Measurements from ENCODE around the gene ANO4.

ANO4 gene

DNA sequence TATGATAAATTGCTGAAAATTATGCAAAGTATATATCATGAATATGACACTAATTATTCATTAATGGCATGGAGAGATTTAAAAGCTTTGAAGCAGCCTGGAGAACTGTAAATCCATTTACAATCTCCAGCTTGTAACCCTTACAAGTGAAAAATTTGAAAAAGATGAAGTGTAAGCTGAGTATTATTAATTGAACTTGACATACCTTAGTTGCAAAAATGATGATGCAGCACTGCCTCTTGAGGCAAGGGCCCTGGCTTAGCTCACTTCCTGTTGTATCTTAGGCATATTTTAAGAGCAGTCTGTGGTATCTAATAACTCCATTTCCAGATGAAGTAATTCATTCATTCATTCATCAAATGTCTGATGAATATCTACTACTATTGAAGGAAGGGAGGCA is 158.6 kb downstream of the ANO4 start:
- Histone ChIP-seq H3K9ac (ENCODE audit: low read depth, low read length, poor library complexity) (no peak overlapping the region), H3K4me1 (ENCODE audit: control insufficient read depth in 2 of 2, insufficient read depth in 1 of 2, low read depth in 1 of 2, low read length in 2 of 2) (peaks cover 0 to 9% of the 10 kb centered on the region in 2 donors), H4K91ac (ENCODE audit: low read depth, low read length, poor library complexity) (no peak overlapping the region), H3K4me3 (ENCODE audit: low read length in 2 of 2) (no peak overlapping the region), H2BK5ac (ENCODE audit: low read length) (no peak overlapping the region), H3K36me3 (replicated peaks in 1 of 2; ENCODE audit: control insufficient read depth in 2 of 2, insufficient read depth in 2 of 2, low read length in 2 of 2) (no peaks in the 10 kb centered on the region), H3K9me3 (replicated peaks in 1 of 2; ENCODE audit: control insufficient read depth in 2 of 2, insufficient read depth in 1 of 2, low read depth in 1 of 2, low read length in 2 of 2) (no peaks in the 10 kb centered on the region), H4K8ac (ENCODE audit: low read depth, low read length) (no peak overlapping the region), H3K27me3 (ENCODE audit: control insufficient read depth in 3 of 3, insufficient read depth in 3 of 3, low read depth in 1 of 3, low read length in 3 of 3) (no peaks in the 10 kb centered on the region), H2BK15ac (ENCODE audit: low read length) (no peak overlapping the region), H2BK12ac (ENCODE audit: low read length) (no peak overlapping the region), H2AFZ (ENCODE audit: low read length) (no peak overlapping the region), H3K79me1 (ENCODE audit: low read depth, low read length) (no peaks in the 10 kb centered on the region), H3K4me2 (ENCODE audit: insufficient read depth, low read length, poor library complexity, severe bottlenecking) (no peak overlapping the region), H3K23ac (ENCODE audit: low read depth, low read length, poor library complexity) (no peak overlapping the region), H3K27ac (replicated peaks; ENCODE audit: low read length) (no peak overlapping the region), H3K4ac (ENCODE audit: low read length) (no peak overlapping the region), H2AK5ac (ENCODE audit: low read depth, low read length) (no peak overlapping the region), H3K14ac (ENCODE audit: low read length) (no peak overlapping the region), H2BK120ac (ENCODE audit: low read depth, low read length) (no peak overlapping the region), H3K18ac (ENCODE audit: low read length) (no peak overlapping the region)
- no peak for DNase-seq (ENCODE audit: low spot score)

DNA sequence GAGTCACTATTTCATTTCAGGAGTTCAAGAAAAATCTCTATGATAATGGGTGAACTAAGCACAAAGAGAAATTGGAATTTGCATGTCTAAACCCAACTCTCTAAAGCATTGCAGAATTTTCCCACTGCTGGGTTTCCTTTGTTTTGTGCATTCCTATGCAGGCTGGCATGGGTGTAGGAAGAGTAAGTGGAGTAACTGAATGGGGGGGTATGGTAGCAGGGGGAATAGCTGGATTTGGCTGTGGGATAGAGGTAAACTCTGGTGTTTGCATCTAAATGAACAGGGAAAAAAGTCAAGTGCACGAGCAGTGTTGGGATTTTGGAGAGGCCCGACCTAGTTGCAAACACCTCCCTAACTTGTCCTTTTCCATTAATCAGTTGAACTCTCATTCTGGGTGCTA is 159.1 kb downstream of the ANO4 start:
- peaks cover 0 to 9% of the 10 kb centered on the region in 2 donors for H3K4me1 ChIP-seq (ENCODE audit: control insufficient read depth in 2 of 2, insufficient read depth in 1 of 2, low read depth in 1 of 2, low read length in 2 of 2)
- H3K23ac ChIP-seq (ENCODE audit: low read depth, low read length, poor library complexity): no peak overlapping the region
- H3K9ac ChIP-seq (ENCODE audit: low read depth, low read length, poor library complexity): no peak overlapping the region
- WGBS, 2 donors (ENCODE audit: extremely low coverage in 2 of 2, insufficient read length in 2 of 2, insufficient replicate concordance in 1 of 2): no CpG with 5 or more reads among the region's 2 CpGs
- H2BK12ac ChIP-seq (ENCODE audit: low read length): no peak overlapping the region
- no peak overlapping the region for H2AFZ ChIP-seq (ENCODE audit: low read length)
- H3K36me3 ChIP-seq (replicated peaks in 1 of 2; ENCODE audit: control insufficient read depth in 2 of 2, insufficient read depth in 2 of 2, low read length in 2 of 2): no peaks in the 10 kb centered on the region
- no peak overlapping the region for H3K18ac ChIP-seq (ENCODE audit: low read length)
- H3K4me3 ChIP-seq (ENCODE audit: low read length in 2 of 2): no peak overlapping the region
- no peak overlapping the region for H3K27ac ChIP-seq (replicated peaks; ENCODE audit: low read length)
- H2BK5ac ChIP-seq (ENCODE audit: low read length): no peak overlapping the region
- no peak overlapping the region for H3K14ac ChIP-seq (ENCODE audit: low read length)
- no peaks in the 10 kb centered on the region for H3K27me3 ChIP-seq (ENCODE audit: control insufficient read depth in 3 of 3, insufficient read depth in 3 of 3, low read depth in 1 of 3, low read length in 3 of 3)
- no peaks in the 10 kb centered on the region for H3K9me3 ChIP-seq (replicated peaks in 1 of 2; ENCODE audit: control insufficient read depth in 2 of 2, insufficient read depth in 1 of 2, low read depth in 1 of 2, low read length in 2 of 2)
- no peaks in the 10 kb centered on the region for H3K79me1 ChIP-seq (ENCODE audit: low read depth, low read length)
- DNase-seq (ENCODE audit: low spot score): no peak
- H2BK120ac ChIP-seq (ENCODE audit: low read depth, low read length): no peak overlapping the region
- H2BK15ac ChIP-seq (ENCODE audit: low read length): no peak overlapping the region
- H3K4me2 ChIP-seq (ENCODE audit: insufficient read depth, low read length, poor library complexity, severe bottlenecking): no peak overlapping the region
- no peak overlapping the region for H4K91ac ChIP-seq (ENCODE audit: low read depth, low read length, poor library complexity)
- no peak overlapping the region for H3K4ac ChIP-seq (ENCODE audit: low read length)
- no peak overlapping the region for H4K8ac ChIP-seq (ENCODE audit: low read depth, low read length)
- H2AK5ac ChIP-seq (ENCODE audit: low read depth, low read length): no peak overlapping the region

DNA sequence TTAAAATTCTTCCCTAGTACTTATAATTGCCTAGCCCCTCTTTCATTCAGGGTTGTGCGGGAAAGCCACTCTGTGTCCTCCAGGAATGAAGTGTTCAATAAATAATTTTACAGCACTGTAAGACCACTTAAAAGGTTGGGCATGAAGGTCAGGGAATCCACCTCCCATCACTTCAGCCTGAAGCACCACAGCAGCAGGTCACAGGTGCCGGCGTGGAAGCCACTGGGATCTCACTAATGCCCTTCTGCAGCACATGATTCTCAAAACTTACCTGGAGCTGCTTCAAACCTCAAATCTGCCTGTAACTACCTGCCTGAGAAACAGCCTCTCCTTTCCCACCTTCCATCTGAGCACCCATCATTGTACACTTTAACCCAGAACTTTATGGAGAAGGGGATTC is 159.5 kb downstream of the ANO4 start:
- Histone ChIP-seq H2AK5ac (ENCODE audit: low read depth, low read length) (no peak overlapping the region), H4K91ac (ENCODE audit: low read depth, low read length, poor library complexity) (no peak overlapping the region), H3K36me3 (replicated peaks in 1 of 2; ENCODE audit: control insufficient read depth in 2 of 2, insufficient read depth in 2 of 2, low read length in 2 of 2) (no peaks in the 10 kb centered on the region), H4K8ac (ENCODE audit: low read depth, low read length) (no peak overlapping the region), H3K9ac (ENCODE audit: low read depth, low read length, poor library complexity) (no peak overlapping the region), H3K27me3 (ENCODE audit: control insufficient read depth in 3 of 3, insufficient read depth in 3 of 3, low read depth in 1 of 3, low read length in 3 of 3) (no peaks in the 10 kb centered on the region), H3K4ac (ENCODE audit: low read length) (no peak overlapping the region), H3K4me1 (ENCODE audit: control insufficient read depth in 2 of 2, insufficient read depth in 1 of 2, low read depth in 1 of 2, low read length in 2 of 2) (peaks cover 0 to 9% of the 10 kb centered on the region in 2 donors), H3K27ac (replicated peaks; ENCODE audit: low read length) (no peak overlapping the region), H2BK120ac (ENCODE audit: low read depth, low read length) (no peak overlapping the region), H2BK12ac (ENCODE audit: low read length) (no peak overlapping the region), H3K79me1 (ENCODE audit: low read depth, low read length) (no peaks in the 10 kb centered on the region), H3K9me3 (replicated peaks in 1 of 2; ENCODE audit: control insufficient read depth in 2 of 2, insufficient read depth in 1 of 2, low read depth in 1 of 2, low read length in 2 of 2) (no peaks in the 10 kb centered on the region), H3K4me3 (ENCODE audit: low read length in 2 of 2) (no peak overlapping the region), H3K23ac (ENCODE audit: low read depth, low read length, poor library complexity) (no peak overlapping the region), H3K18ac (ENCODE audit: low read length) (no peak overlapping the region), H3K14ac (ENCODE audit: low read length) (no peak overlapping the region), H2AFZ (ENCODE audit: low read length) (no peak overlapping the region), H2BK15ac (ENCODE audit: low read length) (no peak overlapping the region), H2BK5ac (ENCODE audit: low read length) (no peak overlapping the region), H3K4me2 (ENCODE audit: insufficient read depth, low read length, poor library complexity, severe bottlenecking) (no peak overlapping the region)
- WGBS, 2 donors (ENCODE audit: extremely low coverage in 2 of 2, insufficient read length in 2 of 2, insufficient replicate concordance in 1 of 2): no CpG with 5 or more reads among the region's 3 CpGs
- no peak for DNase-seq (ENCODE audit: low spot score)

DNA sequence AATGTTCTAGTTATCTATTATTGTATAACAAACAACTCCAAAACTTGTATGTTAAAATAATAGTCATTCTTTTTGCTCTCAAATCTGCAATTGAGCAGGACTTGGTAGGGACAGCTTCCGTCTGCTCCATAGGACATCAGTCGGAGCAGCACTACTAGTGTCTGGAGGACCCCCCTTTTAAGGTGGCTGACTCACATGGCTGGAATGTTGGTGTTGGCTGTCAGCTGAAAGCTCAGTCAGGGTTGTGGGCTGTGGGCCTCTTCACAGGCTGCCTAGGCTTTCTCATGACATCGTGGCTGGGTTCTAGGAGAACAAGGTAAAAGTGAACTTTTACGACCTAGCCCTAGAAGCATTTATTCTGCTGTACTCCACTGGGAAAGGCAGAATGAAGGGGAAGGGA is 160.6 kb downstream of the ANO4 start:
- Histone ChIP-seq H2BK5ac (ENCODE audit: low read length) (no peak overlapping the region), H3K4me3 (ENCODE audit: low read length in 2 of 2) (no peak overlapping the region), H3K23ac (ENCODE audit: low read depth, low read length, poor library complexity) (no peak overlapping the region), H3K27ac (replicated peaks; ENCODE audit: low read length) (no peak overlapping the region), H3K14ac (ENCODE audit: low read length) (no peak overlapping the region), H2AK5ac (ENCODE audit: low read depth, low read length) (no peak overlapping the region), H2AFZ (ENCODE audit: low read length) (no peak overlapping the region), H3K18ac (ENCODE audit: low read length) (no peak overlapping the region), H4K8ac (ENCODE audit: low read depth, low read length) (no peak overlapping the region), H4K91ac (ENCODE audit: low read depth, low read length, poor library complexity) (no peak overlapping the region), H2BK120ac (ENCODE audit: low read depth, low read length) (no peak overlapping the region), H3K36me3 (replicated peaks in 1 of 2; ENCODE audit: control insufficient read depth in 2 of 2, insufficient read depth in 2 of 2, low read length in 2 of 2) (no peaks in the 10 kb centered on the region), H3K27me3 (ENCODE audit: control insufficient read depth in 3 of 3, insufficient read depth in 3 of 3, low read depth in 1 of 3, low read length in 3 of 3) (no peaks in the 10 kb centered on the region), H2BK12ac (ENCODE audit: low read length) (no peak overlapping the region), H3K9me3 (replicated peaks in 1 of 2; ENCODE audit: control insufficient read depth in 2 of 2, insufficient read depth in 1 of 2, low read depth in 1 of 2, low read length in 2 of 2) (no peaks in the 10 kb centered on the region), H3K4me2 (ENCODE audit: insufficient read depth, low read length, poor library complexity, severe bottlenecking) (no peak overlapping the region), H3K79me1 (ENCODE audit: low read depth, low read length) (no peaks in the 10 kb centered on the region), H2BK15ac (ENCODE audit: low read length) (no peak overlapping the region), H3K4ac (ENCODE audit: low read length) (no peak overlapping the region), H3K4me1 (ENCODE audit: control insufficient read depth in 2 of 2, insufficient read depth in 1 of 2, low read depth in 1 of 2, low read length in 2 of 2) (peaks cover 0 to 9% of the 10 kb centered on the region in 2 donors), H3K9ac (ENCODE audit: low read depth, low read length, poor library complexity) (no peak overlapping the region)
- no peak for DNase-seq (ENCODE audit: low spot score)
- no CpG with 5 or more reads among the region's 4 CpGs for WGBS, 2 donors (ENCODE audit: extremely low coverage in 2 of 2, insufficient read length in 2 of 2, insufficient replicate concordance in 1 of 2)
